HCT116 (cell line): ENCODE results near the gene SH3D21. TPM values are rescaled to one million over a fixed set of nuclear protein-coding genes. Genes with fewer than 3 reads are reported as not detected.

Experiments used
- ATAC-seq: fragments of 200-7000 bp; cut with Tn5 transposase; 2 replicates; pipeline ENCODE4 v1.9.1; 2020; ENCODE audit warnings: mild to moderate bottlenecking, moderate library complexity
- BruUV-seq: library from RNA; stranded (reverse); fragments of 400-500 nt; replicated peaks from 2 replicates; lab custom pipeline; 2021; lab: Mats Ljungman, UMichigan
- CTCF ChIA-PET: fragments of 300-600 bp; sonication (Branson Sonifier 250); formaldehyde crosslinking; loops from one replicate; lab custom pipeline; 2021; ENCODE audit warnings: antibody characterized with exemption; lab: Charles Lee
- POLR2A ChIA-PET: fragments of 300-600, 350-600 bp; sonication (Branson Sonifier 250); formaldehyde crosslinking; loops from one replicate; lab custom pipeline; 2021; ENCODE audit warnings: antibody characterized with exemption; lab: Charles Lee
- RAD21 ChIA-PET, 2 experiments: fragments of 300-600 bp; sonication (Branson Sonifier 250); formaldehyde crosslinking; loops; one replicate each; lab custom pipeline; 2023; ENCODE audit warnings: low total read pairs in 2 of 2; ENCODE audit not compliant: uncharacterized antibody in 2 of 2, unreplicated experiment in 2 of 2, low non-redundant PET in 1 of 2; lab: Charles Lee
- DNase-seq: peaks from one replicate; pipeline ENCODE4 v3.0.0-alpha.2; 2010; ENCODE audit warnings: low read depth, low spot score
- H2AFZ ChIP-seq: fragments of 200-600 bp; shearing (Covaris generic), sonication (generic); 2 replicates; pipeline ENCODE4 v1.6.1; 2017; ENCODE audit warnings: low read depth, mixed run types, mixed read lengths, antibody characterized with exemption, low read length; ENCODE audit not compliant: poor library complexity, severe bottlenecking
- H3K27ac ChIP-seq: 2 replicates; pipeline ENCODE4 v1.5.1; 2012; ENCODE audit warnings: low read depth, low read length
- H3K27me3 ChIP-seq: fragments of 200-600 bp; sonication (generic); 2 replicates; pipeline ENCODE4 v1.6.1; 2016; ENCODE audit warnings: mixed run types, low read length, mixed read lengths; ENCODE audit not compliant: insufficient read depth
- H3K36me3 ChIP-seq, 2 experiments: fragments of 200-500 bp in 1 of 2; fragments of 200-600 bp in 1 of 2; sonication (Bioruptor generic) in 1 of 2; sonication (generic) in 1 of 2; 2 replicates each; pipeline versions ENCODE4 v1.5.1 to v1.6.1; 2014 to 2016; ENCODE audit warnings: low read length in 2 of 2, inconsistent platforms in 1 of 2, mixed read lengths in 1 of 2, mixed run types in 1 of 2; ENCODE audit not compliant: insufficient read depth in 2 of 2, control insufficient read depth in 1 of 2
- H3K4me1 ChIP-seq, 2 experiments: fragments of 200-600 bp in 1 of 2; sonication (generic) in 1 of 2; 2 replicates each; pipeline versions ENCODE4 v1.5.1 to v1.6.1; 2012 to 2017; ENCODE audit warnings: low read length in 2 of 2, inconsistent platforms in 1 of 2, mild to moderate bottlenecking in 1 of 2, mixed read lengths in 1 of 2, mixed run types in 1 of 2, moderate library complexity in 1 of 2; ENCODE audit not compliant: insufficient read depth in 2 of 2, control insufficient read depth in 1 of 2
- H3K4me2 ChIP-seq: fragments of 200-600 bp; sonication (generic); 2 replicates; pipeline ENCODE4 v1.6.1; 2017; ENCODE audit warnings: mixed run types, low read length, mixed read lengths
- H3K4me3 ChIP-seq, 2 experiments: fragments of 200-600 bp in 1 of 2; sonication (generic) in 1 of 2; replicated peaks in 1 of 2; 2 replicates each; pipeline ENCODE4 v1.5.1; 2011 to 2016; ENCODE audit warnings: low read length in 2 of 2, control low read depth in 1 of 2, low read depth in 1 of 2, mild to moderate bottlenecking in 1 of 2, mixed read lengths in 1 of 2, mixed run types in 1 of 2
- H3K79me2 ChIP-seq: fragments of 200-600 bp; sonication (generic); 2 replicates; pipeline ENCODE4 v1.6.1; 2017; ENCODE audit warnings: mild to moderate bottlenecking, mixed run types, low read length, moderate library complexity, mixed read lengths; ENCODE audit not compliant: insufficient read depth
- H3K9ac ChIP-seq: fragments of 200-600 bp; sonication (generic); 2 replicates; pipeline ENCODE4 v1.6.1; 2016; ENCODE audit warnings: low read length, mixed read lengths
- H3K9me2 ChIP-seq: fragments of 200-600 bp; sonication (generic), shearing (Covaris generic); 2 replicates; pipeline ENCODE4 v1.6.1; 2017; ENCODE audit warnings: mixed run types, mild to moderate bottlenecking, moderate library complexity; ENCODE audit not compliant: insufficient read depth
- H3K9me3 ChIP-seq, 2 experiments: fragments of 200-500 bp in 1 of 2; fragments of 200-600 bp in 1 of 2; sonication (Bioruptor generic) in 1 of 2; sonication (generic) in 1 of 2; 2 replicates each; pipeline ENCODE4 v1.6.1; 2014 to 2017; ENCODE audit warnings: low read length in 2 of 2, mixed read lengths in 2 of 2, inconsistent platforms in 1 of 2, low read depth in 1 of 2, mild to moderate bottlenecking in 1 of 2, mixed run types in 1 of 2, moderate library complexity in 1 of 2; ENCODE audit not compliant: control insufficient read depth in 1 of 2, insufficient read depth in 1 of 2
- H4K20me1 ChIP-seq: fragments of 200-600 bp; sonication (generic), shearing (Covaris generic); 2 replicates; pipeline ENCODE4 v1.6.1; 2017; ENCODE audit warnings: mixed run types, mild to moderate bottlenecking, moderate library complexity; ENCODE audit not compliant: insufficient read depth
- CBX3 ChIP-seq: IDR thresholded peaks from 2 replicates; pipeline ENCODE4 v1.6.1; 2012; ENCODE audit warnings: low read depth
- CEBPB ChIP-seq: IDR thresholded peaks from 2 replicates; pipeline ENCODE4 v1.6.1; 2012; ENCODE audit warnings: low read depth
- EGR1 ChIP-seq: IDR thresholded peaks from 2 replicates; pipeline ENCODE4 v1.6.1; 2012; ENCODE audit warnings: low read depth
- ELF1 ChIP-seq: IDR thresholded peaks from 2 replicates; pipeline ENCODE4 v1.6.1; 2012; ENCODE audit warnings: low read depth, borderline replicate concordance
- EZH2phosphoT487 ChIP-seq: fragments of 200-600 bp; IDR thresholded peaks from 2 replicates; pipeline ENCODE4 v1.6.1; 2018; ENCODE audit warnings: antibody characterized with exemption, borderline replicate concordance
- RAD21 ChIP-seq: IDR thresholded peaks from 2 replicates; pipeline ENCODE4 v1.6.1; 2012; ENCODE audit warnings: low read depth, mild to moderate bottlenecking
- SIN3A ChIP-seq: IDR thresholded peaks from 2 replicates; pipeline ENCODE4 v1.6.1; 2012; ENCODE audit warnings: low read depth
- SRF ChIP-seq: IDR thresholded peaks from 2 replicates; pipeline ENCODE4 v1.6.1; 2012; ENCODE audit warnings: low read depth
- ZFX ChIP-seq: fragments of 450-650 bp; IDR thresholded peaks from 2 replicates; pipeline ENCODE4 v1.6.1; 2017
- ZNF274 ChIP-seq: fragments of 200-500 bp; sonication (Bioruptor generic); IDR thresholded peaks from 2 replicates; pipeline ENCODE4 v1.6.1; 2014; ENCODE audit warnings: mild to moderate bottlenecking, low read depth, low read length, inconsistent platforms
- intact Hi-C: fragments of 100-400 bp; cut with micrococcal nuclease; formaldehyde crosslinking; loops from 2 replicates; pipeline ENCODE4 v1.10.0; 2022
- total RNA-seq: library from RNA; stranded (reverse); gene quantifications from one replicate; pipeline ENCODE4 v1.2.1, GENCODE V29; 2021; ENCODE audit not compliant: unreplicated experiment
- TF ChIP-seq, protein P1 (sequence below): IDR thresholded peaks from 2 replicates; pipeline ENCODE4 v1.6.1; 2012; ENCODE audit warnings: low read depth
- TF ChIP-seq, protein P2 (sequence below): IDR thresholded peaks from 2 replicates; pipeline ENCODE4 v1.6.1; 2011; ENCODE audit warnings: mild to moderate bottlenecking, low read length, moderate library complexity; ENCODE audit not compliant: insufficient replicate concordance; ENCODE audit errors: extremely low read depth
- TF ChIP-seq, protein P3 (sequence below): IDR thresholded peaks from 2 replicates; pipeline ENCODE4 v1.6.1; 2012
- TF ChIP-seq, protein P4 (sequence below): IDR thresholded peaks from 2 replicates; pipeline ENCODE4 v1.6.1; 2012
- TF ChIP-seq, protein P5 (sequence below), 3 experiments: fragments of 200-600 bp in 1 of 3; sonication (generic) in 1 of 3; IDR thresholded peaks in 2 of 3; conservative IDR thresholded peaks in 1 of 3; 2 replicates each; pipeline ENCODE4 v1.5.1; 2012 to 2017; ENCODE audit warnings: low read depth in 2 of 3, low read length in 2 of 3, antibody characterized with exemption in 1 of 3, borderline replicate concordance in 1 of 3, control low read depth in 1 of 3, mild to moderate bottlenecking in 1 of 3, mixed read lengths in 1 of 3, mixed run types in 1 of 3, moderate library complexity in 1 of 3; ENCODE audit not compliant: insufficient read depth in 1 of 3

The SH3D21 gene
- total RNA-seq, 1 experiment from 2014 or later, result 9.3 TPM

DNA sequence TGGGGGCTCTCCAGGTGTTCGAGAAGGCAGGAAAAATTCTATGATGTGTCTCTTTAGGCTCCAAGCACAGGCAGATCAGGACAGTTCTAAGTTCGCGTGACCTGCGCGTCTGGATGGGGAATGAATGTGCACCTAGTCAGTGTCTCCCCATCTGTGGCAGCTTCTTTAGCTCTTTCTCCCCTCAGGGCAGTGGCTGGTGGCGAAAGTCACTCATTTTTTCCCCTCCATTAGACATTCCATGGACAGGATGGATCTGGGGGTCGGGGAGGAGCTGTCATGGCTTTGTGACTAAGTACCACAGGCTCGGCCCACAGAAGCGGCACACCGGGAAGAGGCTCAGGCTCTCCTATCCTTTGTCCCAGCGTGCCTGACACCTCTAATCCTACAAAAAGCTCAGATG lies 48.3 kb downstream of the SH3D21 start (continued):
- TF ChIP-seq, protein P1, sequence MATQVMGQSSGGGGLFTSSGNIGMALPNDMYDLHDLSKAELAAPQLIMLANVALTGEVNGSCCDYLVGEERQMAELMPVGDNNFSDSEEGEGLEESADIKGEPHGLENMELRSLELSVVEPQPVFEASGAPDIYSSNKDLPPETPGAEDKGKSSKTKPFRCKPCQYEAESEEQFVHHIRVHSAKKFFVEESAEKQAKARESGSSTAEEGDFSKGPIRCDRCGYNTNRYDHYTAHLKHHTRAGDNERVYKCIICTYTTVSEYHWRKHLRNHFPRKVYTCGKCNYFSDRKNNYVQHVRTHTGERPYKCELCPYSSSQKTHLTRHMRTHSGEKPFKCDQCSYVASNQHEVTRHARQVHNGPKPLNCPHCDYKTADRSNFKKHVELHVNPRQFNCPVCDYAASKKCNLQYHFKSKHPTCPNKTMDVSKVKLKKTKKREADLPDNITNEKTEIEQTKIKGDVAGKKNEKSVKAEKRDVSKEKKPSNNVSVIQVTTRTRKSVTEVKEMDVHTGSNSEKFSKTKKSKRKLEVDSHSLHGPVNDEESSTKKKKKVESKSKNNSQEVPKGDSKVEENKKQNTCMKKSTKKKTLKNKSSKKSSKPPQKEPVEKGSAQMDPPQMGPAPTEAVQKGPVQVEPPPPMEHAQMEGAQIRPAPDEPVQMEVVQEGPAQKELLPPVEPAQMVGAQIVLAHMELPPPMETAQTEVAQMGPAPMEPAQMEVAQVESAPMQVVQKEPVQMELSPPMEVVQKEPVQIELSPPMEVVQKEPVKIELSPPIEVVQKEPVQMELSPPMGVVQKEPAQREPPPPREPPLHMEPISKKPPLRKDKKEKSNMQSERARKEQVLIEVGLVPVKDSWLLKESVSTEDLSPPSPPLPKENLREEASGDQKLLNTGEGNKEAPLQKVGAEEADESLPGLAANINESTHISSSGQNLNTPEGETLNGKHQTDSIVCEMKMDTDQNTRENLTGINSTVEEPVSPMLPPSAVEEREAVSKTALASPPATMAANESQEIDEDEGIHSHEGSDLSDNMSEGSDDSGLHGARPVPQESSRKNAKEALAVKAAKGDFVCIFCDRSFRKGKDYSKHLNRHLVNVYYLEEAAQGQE, result no peak
- no peak for TF ChIP-seq EZH2phosphoT487
- TF ChIP-seq CEBPB, result no peak
- no peak for TF ChIP-seq ZNF274
- TF ChIP-seq, all 23 proteins: peak for 0

DNA sequence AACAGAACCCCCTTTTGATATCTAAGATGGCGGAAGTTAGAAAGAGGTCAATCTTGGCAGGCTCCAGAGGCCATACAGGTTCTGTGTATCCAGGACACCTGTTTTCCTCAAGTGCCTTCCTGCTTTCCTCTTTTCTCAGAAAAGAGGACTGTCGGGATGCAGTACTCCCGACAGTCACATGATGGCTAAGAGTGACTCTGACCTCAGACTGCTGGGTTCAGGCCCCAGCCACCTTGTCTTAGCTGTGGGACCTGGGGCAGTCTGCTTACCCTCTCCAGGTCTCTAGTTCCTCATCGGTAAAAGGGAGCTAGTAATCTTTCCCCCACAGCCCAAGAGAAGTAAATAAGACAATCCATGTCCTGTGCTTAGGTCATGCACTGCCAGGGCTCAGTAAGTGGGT lies 49.6 kb downstream of the SH3D21 start:
- ATAC-seq, result no peak
- CTCF ChIA-PET, result no interaction called here
- H3K36me3 ChIP-seq, result peaks cover 20 to 25% of the 10 kb centered on the region in 2 experiments
- TF ChIP-seq, protein P2, sequence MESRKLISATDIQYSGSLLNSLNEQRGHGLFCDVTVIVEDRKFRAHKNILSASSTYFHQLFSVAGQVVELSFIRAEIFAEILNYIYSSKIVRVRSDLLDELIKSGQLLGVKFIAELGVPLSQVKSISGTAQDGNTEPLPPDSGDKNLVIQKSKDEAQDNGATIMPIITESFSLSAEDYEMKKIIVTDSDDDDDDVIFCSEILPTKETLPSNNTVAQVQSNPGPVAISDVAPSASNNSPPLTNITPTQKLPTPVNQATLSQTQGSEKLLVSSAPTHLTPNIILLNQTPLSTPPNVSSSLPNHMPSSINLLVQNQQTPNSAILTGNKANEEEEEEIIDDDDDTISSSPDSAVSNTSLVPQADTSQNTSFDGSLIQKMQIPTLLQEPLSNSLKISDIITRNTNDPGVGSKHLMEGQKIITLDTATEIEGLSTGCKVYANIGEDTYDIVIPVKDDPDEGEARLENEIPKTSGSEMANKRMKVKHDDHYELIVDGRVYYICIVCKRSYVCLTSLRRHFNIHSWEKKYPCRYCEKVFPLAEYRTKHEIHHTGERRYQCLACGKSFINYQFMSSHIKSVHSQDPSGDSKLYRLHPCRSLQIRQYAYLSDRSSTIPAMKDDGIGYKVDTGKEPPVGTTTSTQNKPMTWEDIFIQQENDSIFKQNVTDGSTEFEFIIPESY, result no peak
- TF ChIP-seq EZH2phosphoT487, result no peak
- TF ChIP-seq, protein P3, sequence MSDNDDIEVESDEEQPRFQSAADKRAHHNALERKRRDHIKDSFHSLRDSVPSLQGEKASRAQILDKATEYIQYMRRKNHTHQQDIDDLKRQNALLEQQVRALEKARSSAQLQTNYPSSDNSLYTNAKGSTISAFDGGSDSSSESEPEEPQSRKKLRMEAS, result no peak
- TF ChIP-seq RAD21, result no peak
- TF ChIP-seq, protein P4, sequence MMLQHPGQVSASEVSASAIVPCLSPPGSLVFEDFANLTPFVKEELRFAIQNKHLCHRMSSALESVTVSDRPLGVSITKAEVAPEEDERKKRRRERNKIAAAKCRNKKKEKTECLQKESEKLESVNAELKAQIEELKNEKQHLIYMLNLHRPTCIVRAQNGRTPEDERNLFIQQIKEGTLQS, result no peak
- no peak for TF ChIP-seq ZFX
- TF ChIP-seq EGR1, result no peak
- TF ChIP-seq, protein P5, sequence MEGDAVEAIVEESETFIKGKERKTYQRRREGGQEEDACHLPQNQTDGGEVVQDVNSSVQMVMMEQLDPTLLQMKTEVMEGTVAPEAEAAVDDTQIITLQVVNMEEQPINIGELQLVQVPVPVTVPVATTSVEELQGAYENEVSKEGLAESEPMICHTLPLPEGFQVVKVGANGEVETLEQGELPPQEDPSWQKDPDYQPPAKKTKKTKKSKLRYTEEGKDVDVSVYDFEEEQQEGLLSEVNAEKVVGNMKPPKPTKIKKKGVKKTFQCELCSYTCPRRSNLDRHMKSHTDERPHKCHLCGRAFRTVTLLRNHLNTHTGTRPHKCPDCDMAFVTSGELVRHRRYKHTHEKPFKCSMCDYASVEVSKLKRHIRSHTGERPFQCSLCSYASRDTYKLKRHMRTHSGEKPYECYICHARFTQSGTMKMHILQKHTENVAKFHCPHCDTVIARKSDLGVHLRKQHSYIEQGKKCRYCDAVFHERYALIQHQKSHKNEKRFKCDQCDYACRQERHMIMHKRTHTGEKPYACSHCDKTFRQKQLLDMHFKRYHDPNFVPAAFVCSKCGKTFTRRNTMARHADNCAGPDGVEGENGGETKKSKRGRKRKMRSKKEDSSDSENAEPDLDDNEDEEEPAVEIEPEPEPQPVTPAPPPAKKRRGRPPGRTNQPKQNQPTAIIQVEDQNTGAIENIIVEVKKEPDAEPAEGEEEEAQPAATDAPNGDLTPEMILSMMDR (IDR thresholded peaks at IDR 0.05 in 2 of 3, conservative IDR thresholded peaks at IDR 0.05 in 1 of 3; ENCODE audit: borderline replicate concordance in 1 of 3, insufficient read depth in 1 of 3, low read depth in 2 of 3, low read length in 2 of 3), result no peak; a peak in 1 of 6 replicates
- no peak for TF ChIP-seq ELF1
- TF ChIP-seq CEBPB, result no peak
- TF ChIP-seq CBX3, result no peak
- TF ChIP-seq SRF, result no peak
- TF ChIP-seq SIN3A, result no peak

More for the DNA sequence above, 49.6 kb downstream of the SH3D21 start:
- Histone ChIP-seq H3K4me3 (no peak overlapping the region), H3K4me2 (no peak overlapping the region), H3K9ac (no peak overlapping the region), H3K27me3 (no peaks in the 10 kb centered on the region), H3K9me3 (no peaks in the 10 kb centered on the region), H3K9me2 (no peaks in the 10 kb centered on the region), H3K4me1 (peaks cover 6 to 32% of the 10 kb centered on the region in 2 experiments; a peak in 3 of 4 replicates), H2AFZ (no peak overlapping the region), H4K20me1 (no peaks in the 10 kb centered on the region), H3K27ac (no peak overlapping the region), H3K79me2 (no peaks in the 10 kb centered on the region)
- RAD21 ChIA-PET, result no interaction called here
- intact Hi-C loops, result no loop called here
- POLR2A ChIA-PET, result no interaction called here
- no peak for DNase-seq
- no TSS peak for BruUV-seq
